ENCODE results near the gene DTNBP1. TPM values are rescaled to one million over a fixed set of nuclear protein-coding genes. Genes with fewer than 3 reads are reported as not detected.

The DTNBP1 gene
- total and polyA plus RNA-seq, 2 donors (not counting 3 experiments of a cell fraction or from before 2014, with no cell fraction given), result 24.3 to 28.9 TPM

GRCh38 chr6:15522856-15523529 lies 139.8 kb downstream of the DTNBP1 start:
- Histone ChIP-seq H3K9ac (replicated peaks; ENCODE audit: extremely low read depth, insufficient read depth, low read length) (no peak overlapping the region), H3K9me3 (replicated peaks; ENCODE audit: control insufficient read depth, insufficient read depth, low read length) (no peaks in the 10 kb centered on the region), H3K36me3 (ENCODE audit: control insufficient read depth in 2 of 2, extremely low read depth in 1 of 2, insufficient read depth in 2 of 2, low read length in 2 of 2) (peaks cover 5 to 20% of the 10 kb centered on the region in 2 experiments), H3K4me2 (ENCODE audit: insufficient read depth, low read length) (no peak overlapping the region), H3K9me1 (replicated peaks; ENCODE audit: control insufficient read depth, extremely low read depth, insufficient read depth, low read length) (no peaks in the 10 kb centered on the region), H2AFZ (ENCODE audit: low read depth, low read length) (no peak overlapping the region), H3K4me1 (ENCODE audit: control insufficient read depth, extremely low read depth, insufficient read depth, low read length) (no peaks in the 10 kb centered on the region), H3K79me2 (ENCODE audit: control insufficient read depth, insufficient read depth, low read length) (no peaks in the 10 kb centered on the region), H3K4me3 (replicated peaks in 1 of 3; ENCODE audit: insufficient read depth in 1 of 3, low read depth in 1 of 3, low read length in 3 of 3) (no peak overlapping the region), H3K27ac (ENCODE audit: insufficient read depth, low read depth, low read length) (no peak overlapping the region), H4K20me1 (replicated peaks; ENCODE audit: control insufficient read depth, extremely low read depth, insufficient read depth, low read length) (no peaks in the 10 kb centered on the region), H3K27me3 (ENCODE audit: control insufficient read depth in 2 of 2, insufficient read depth in 2 of 2, low read length in 2 of 2) (no peaks in the 10 kb centered on the region)
- dilution Hi-C loops (cut with MboI; ENCODE audit: extremely low pct_ligation_motif_present, low sequenced_read_pairs), result no loop called here
- POLR2A ChIA-PET, result no interaction called here
- CTCF ChIA-PET, result no interaction called here
- no peak for FAIRE-seq
- TF ChIP-seq POLR2A (IDR thresholded peaks at IDR 0.05; ENCODE audit: low read depth, low read length), result no peak
- TF ChIP-seq, protein P1, sequence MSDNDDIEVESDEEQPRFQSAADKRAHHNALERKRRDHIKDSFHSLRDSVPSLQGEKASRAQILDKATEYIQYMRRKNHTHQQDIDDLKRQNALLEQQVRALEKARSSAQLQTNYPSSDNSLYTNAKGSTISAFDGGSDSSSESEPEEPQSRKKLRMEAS (IDR thresholded peaks at IDR 0.05; ENCODE audit: insufficient read depth, insufficient read length), result no peak
- no peak for TF ChIP-seq FOS (IDR thresholded peaks at IDR 0.05; ENCODE audit: borderline replicate concordance, insufficient read depth, low read length)
- TF ChIP-seq EZH2 (IDR thresholded peaks at IDR 0.05; ENCODE audit: borderline replicate concordance, low read depth, low read length, severe bottlenecking), result no peak
- TF ChIP-seq JUN (IDR thresholded peaks at IDR 0.05; ENCODE audit: borderline replicate concordance, insufficient read depth, insufficient read length, low read depth), result no peak
- TF ChIP-seq POLR2AphosphoS5 (IDR thresholded peaks at IDR 0.05; ENCODE audit: insufficient read depth, low read depth, low read length), result no peak
- TF ChIP-seq MYC (IDR thresholded peaks at IDR 0.05; ENCODE audit: low read depth, low read length), result no peak
- no peak for TF ChIP-seq CTCF (IDR thresholded peaks at IDR 0.05; ENCODE audit: extremely low read depth in 1 of 2, insufficient read depth in 1 of 2, low read depth in 1 of 2, low read length in 2 of 2)
- TF ChIP-seq GATA2 (IDR thresholded peaks at IDR 0.05; ENCODE audit: insufficient read depth, insufficient read length, low read depth, low read length), result no peak
- BruUV-seq (replicated peaks), result no TSS peak
- intact Hi-C loops (cut with micrococcal nuclease), result no loop called here
- DNase-seq (ENCODE audit: low read depth, low spot score), result no peak
